Measurements from ENCODE around the gene RHOB.

DNA sequence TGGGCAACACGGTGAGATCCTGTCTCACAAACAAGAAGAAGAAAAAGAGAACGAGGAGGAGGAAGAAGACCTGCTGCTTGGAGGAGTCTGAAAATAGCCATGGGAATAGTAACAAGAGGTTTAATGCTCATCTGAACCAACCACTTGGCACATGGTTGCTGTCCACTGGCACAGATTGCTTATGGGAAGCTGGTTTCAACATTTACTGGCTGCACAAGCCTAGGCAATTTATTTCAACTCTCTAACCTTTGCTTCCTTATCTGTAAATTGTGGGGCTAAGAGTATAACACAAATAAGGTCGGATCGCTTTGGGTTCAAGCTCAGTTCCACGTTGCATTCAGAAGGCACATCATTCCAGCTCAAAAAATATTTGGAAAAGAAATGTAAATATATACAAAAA is 14.2 kb upstream of the RHOB start:
- TF ChIP-seq, protein P1, sequence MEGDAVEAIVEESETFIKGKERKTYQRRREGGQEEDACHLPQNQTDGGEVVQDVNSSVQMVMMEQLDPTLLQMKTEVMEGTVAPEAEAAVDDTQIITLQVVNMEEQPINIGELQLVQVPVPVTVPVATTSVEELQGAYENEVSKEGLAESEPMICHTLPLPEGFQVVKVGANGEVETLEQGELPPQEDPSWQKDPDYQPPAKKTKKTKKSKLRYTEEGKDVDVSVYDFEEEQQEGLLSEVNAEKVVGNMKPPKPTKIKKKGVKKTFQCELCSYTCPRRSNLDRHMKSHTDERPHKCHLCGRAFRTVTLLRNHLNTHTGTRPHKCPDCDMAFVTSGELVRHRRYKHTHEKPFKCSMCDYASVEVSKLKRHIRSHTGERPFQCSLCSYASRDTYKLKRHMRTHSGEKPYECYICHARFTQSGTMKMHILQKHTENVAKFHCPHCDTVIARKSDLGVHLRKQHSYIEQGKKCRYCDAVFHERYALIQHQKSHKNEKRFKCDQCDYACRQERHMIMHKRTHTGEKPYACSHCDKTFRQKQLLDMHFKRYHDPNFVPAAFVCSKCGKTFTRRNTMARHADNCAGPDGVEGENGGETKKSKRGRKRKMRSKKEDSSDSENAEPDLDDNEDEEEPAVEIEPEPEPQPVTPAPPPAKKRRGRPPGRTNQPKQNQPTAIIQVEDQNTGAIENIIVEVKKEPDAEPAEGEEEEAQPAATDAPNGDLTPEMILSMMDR (IDR thresholded peaks at IDR 0.05), result no peak
- no peak for TF ChIP-seq POLR2A (IDR thresholded peaks at IDR 0.05; ENCODE audit: low read depth)
